IPS-15b (cell line): ENCODE data around the gene NSMF.
"Not testable (repeated sequence)": the region's sequence is repeated elsewhere in the genome, so short reads cannot be mapped to it uniquely, and the experiment has no call there.

Experiments used
- H3K27me3 ChIP-seq: one replicate; pipeline ENCODE4 v1.6.1; 2013; ENCODE audit warnings: low read length; ENCODE audit not compliant: control insufficient read depth, insufficient read depth
- H3K36me3 ChIP-seq: one replicate; pipeline ENCODE4 v1.6.1; 2013; ENCODE audit warnings: low read length; ENCODE audit not compliant: control insufficient read depth, insufficient read depth
- H3K4me1 ChIP-seq: one replicate; pipeline ENCODE4 v1.6.1; 2013; ENCODE audit warnings: mild to moderate bottlenecking, low read length; ENCODE audit not compliant: control insufficient read depth, insufficient read depth
- H3K4me3 ChIP-seq: one replicate; pipeline ENCODE4 v1.5.1; 2013; ENCODE audit warnings: low read depth, low read length
- H3K9ac ChIP-seq: one replicate; pipeline ENCODE4 v1.6.1; 2013; ENCODE audit warnings: low read depth, mild to moderate bottlenecking, low read length
- H3K9me3 ChIP-seq: one replicate; pipeline ENCODE4 v1.6.1; 2013; ENCODE audit warnings: mild to moderate bottlenecking, low read length; ENCODE audit not compliant: control insufficient read depth, insufficient read depth

Gene NSMF

DNA sequence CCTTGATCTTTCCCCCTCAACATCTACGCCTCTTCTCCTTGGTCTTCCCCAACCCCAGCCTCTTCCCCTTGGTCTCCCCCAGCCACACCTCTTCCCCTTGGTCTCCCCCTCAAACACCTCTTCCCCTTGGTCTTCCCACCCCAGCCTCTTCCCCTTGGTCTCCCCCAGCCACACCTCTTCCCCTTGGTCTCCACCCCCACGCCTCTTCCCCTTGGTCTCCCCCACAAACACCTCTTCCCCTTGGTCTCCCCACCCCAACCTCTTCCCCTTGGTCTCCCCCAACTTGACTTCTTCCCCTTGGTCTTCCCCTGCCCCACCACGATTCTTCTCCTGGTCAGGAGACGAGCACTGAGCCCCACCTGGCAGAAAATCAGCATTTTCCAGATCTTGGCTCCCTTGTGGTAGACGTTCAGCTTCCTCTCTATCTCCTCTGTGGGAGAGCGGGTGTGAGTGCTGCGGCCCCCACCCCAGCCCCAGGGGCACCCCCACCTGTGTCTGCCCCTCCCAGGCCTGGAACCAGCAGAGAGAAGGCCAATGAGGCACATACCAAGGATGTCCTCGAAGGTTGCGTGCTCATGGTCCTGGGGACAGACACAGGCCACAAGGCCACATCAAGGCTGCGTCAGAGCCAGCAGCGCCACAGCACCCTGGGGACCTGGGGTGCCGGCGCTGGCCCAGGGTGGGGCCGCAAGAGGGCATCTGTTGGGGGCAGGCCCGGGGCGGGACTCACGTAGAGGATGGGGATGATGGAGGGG lies 7.0 kb downstream of the NSMF start:
- Histone ChIP-seq H3K4me1 (no peaks in the 10 kb centered on the region), H3K4me3 (no peak overlapping the region), H3K36me3 (peaks cover 33% of the 10 kb centered on the region), H3K9me3 (no peaks in the 10 kb centered on the region), H3K27me3 (no peaks in the 10 kb centered on the region), H3K9ac (no peak overlapping the region)

DNA sequence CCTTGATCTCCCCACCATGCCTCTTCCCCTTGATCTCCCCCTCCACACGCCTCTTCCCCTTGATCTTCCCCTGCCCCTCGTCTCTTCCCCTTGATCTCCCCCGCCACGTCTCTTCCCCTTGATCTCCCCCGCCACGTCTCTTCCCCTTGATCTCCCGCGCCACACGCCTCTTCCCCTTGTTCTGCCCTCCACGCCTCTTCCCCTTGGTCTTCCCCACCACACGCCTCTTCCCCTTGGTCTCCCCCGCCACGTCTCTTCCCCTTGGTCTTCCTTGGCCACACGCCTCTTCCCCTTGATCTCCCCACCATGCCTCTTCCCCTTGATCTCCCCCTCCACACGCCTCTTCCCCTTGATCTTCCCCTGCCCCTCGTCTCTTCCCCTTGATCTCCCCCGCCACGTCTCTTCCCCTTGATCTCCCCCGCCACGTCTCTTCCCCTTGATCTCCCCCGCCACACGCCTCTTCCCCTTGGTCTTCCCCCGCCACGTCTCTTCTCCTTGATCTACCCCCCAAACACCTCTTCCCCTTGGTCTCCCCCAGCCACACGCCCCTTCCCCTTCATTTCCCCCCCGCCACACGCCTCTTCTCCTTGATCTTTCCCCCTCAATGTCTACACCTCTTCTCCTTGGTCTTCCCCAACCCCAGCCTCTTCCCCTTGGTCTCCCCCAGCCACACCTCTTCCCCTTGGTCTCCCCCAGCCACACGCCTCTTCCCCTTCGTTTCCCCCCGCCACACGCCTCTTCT lies 7.7 kb downstream of the NSMF start:
- H3K4me3 ChIP-seq, H3K27me3 ChIP-seq, H3K4me1 ChIP-seq, H3K9me3 ChIP-seq, H3K9ac ChIP-seq: not testable (repeated sequence)
- H3K36me3 ChIP-seq, result peaks cover 27% of the 10 kb centered on the region

DNA sequence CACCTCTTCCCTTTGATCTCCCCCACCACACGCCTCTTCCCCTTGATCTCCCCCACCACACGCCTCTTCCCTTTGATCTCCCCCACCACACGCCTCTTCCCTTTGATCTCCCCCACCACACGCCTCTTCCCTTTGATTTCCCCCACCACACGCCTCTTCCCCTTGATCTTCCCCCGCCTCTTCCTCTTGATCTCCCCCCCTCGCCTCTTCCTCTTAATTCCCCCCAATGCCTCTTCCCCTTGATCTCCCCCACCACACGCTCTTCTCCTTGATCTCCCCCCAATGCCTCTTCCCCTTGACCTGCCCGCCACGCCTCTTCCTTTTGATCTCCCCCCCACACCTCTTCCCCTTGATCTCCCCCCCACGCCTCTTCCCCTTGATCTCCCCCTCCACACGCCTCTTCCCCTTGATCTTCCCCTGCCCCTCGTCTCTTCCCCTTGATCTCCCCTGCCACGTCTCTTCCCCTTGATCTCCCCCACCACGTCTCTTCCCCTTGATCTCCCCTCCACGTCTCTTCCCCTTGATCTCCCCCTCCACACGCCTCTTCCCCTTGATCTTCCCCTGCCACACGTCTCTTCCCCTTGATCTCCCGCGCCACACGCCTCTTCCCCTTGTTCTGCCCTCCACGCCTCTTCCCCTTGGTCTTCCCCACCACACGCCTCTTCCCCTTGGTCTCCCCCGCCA lies 8.5 kb downstream of the NSMF start:
- H3K9ac ChIP-seq, H3K4me3 ChIP-seq, H3K27me3 ChIP-seq, H3K9me3 ChIP-seq, H3K4me1 ChIP-seq: not testable (repeated sequence)
- peaks cover 22% of the 10 kb centered on the region for H3K36me3 ChIP-seq

DNA sequence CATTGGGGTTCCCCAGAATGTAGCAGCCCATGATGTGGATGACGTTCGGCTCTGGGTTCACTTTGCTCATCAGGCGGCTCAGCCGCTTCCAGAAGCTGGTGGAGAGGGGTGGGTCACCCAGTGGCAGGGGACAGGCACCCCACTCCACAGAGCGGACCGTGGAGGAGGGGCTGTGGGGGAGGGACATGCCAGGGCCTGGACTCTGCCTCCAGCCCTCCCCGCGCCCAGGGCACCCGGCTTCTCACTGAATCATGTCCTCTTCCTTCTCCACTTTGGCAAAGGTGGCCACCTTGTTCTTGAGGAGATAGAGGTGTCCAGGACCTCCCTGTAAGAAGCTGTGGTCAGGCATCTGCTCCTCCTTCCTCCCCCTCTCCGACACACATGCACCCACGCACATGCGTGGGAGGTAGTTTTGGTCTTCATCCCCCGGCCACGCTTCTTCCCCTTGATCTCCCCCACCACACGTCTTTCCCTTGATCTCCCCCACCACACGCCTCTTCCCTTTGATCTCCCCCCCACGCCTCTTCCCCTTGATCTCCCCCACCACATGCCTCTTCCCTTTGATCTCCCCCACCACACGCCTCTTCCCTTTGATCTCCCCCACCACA lies 9.1 kb downstream of the NSMF start:
- Histone ChIP-seq H3K36me3 (peaks cover 16% of the 10 kb centered on the region), H3K4me3 (no peak overlapping the region), H3K4me1 (no peaks in the 10 kb centered on the region), H3K27me3 (no peaks in the 10 kb centered on the region), H3K9me3 (no peaks in the 10 kb centered on the region), H3K9ac (no peak overlapping the region)

DNA sequence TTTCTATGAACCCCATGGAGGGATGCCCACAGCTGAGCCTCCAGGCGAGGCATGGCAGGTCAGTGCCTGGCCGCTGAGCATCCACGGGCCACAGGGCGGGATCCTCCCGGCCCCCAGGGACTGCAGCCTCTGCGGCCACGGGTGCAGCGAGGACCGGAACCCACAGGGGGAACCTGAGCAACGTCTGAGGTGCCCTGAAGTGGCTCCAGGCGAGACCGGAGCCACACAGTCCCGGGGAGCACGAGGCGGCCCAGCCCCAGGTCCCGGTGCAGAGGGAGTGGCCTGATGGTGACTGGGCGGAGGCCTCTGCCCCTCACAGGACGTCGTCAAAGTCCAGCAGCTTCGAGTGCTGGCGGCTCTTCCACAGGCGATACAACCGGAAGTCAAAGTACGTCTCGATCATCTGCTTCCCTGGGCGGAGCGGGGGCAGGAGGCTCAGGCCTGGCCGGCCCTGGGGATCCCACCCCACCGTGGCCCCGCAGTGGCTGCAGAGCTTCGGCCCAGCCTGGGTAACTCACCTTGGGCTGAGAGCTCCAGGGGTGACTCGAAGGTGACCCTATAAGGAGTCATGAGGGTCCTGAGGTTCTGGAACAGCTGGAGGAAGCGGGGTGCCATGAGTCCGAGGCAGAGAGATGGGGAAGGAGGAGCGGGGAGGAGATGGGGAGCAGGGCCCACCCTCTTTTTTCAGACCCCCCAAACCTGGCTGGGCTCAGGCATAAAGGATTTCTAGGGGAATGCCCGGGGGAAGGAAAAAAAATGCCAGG lies 9.9 kb downstream of the NSMF start:
- H3K36me3 ChIP-seq, result peaks cover 16% of the 10 kb centered on the region
- H3K9ac ChIP-seq, result no peak overlapping the region
- no peak overlapping the region for H3K4me3 ChIP-seq
- no peaks in the 10 kb centered on the region for H3K27me3 ChIP-seq
- H3K9me3 ChIP-seq, result no peaks in the 10 kb centered on the region
- no peaks in the 10 kb centered on the region for H3K4me1 ChIP-seq

DNA sequence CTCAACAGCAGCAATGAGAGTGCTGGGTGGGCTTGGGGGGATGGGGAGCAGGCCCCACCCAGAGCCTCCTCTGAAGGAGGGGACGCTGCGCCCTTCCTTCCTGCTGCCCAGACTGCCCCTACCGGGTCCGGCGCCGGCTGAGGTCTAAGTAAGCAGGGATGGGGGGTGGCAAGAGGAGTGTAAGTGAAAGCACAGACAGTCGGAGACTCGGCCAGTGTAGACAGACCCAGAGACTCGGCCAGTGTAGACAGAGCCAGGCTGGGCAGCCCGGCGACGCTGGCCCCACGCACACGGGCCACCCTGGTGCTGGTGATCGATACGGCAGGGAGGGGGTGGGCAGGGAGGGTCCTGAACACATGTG lies 10.6 kb downstream of the NSMF start:
- no peaks in the 10 kb centered on the region for H3K4me1 ChIP-seq
- no peaks in the 10 kb centered on the region for H3K9me3 ChIP-seq
- H3K27me3 ChIP-seq, result no peaks in the 10 kb centered on the region
- no peak overlapping the region for H3K4me3 ChIP-seq
- H3K36me3 ChIP-seq, result peaks cover 16% of the 10 kb centered on the region
- no peak overlapping the region for H3K9ac ChIP-seq

DNA sequence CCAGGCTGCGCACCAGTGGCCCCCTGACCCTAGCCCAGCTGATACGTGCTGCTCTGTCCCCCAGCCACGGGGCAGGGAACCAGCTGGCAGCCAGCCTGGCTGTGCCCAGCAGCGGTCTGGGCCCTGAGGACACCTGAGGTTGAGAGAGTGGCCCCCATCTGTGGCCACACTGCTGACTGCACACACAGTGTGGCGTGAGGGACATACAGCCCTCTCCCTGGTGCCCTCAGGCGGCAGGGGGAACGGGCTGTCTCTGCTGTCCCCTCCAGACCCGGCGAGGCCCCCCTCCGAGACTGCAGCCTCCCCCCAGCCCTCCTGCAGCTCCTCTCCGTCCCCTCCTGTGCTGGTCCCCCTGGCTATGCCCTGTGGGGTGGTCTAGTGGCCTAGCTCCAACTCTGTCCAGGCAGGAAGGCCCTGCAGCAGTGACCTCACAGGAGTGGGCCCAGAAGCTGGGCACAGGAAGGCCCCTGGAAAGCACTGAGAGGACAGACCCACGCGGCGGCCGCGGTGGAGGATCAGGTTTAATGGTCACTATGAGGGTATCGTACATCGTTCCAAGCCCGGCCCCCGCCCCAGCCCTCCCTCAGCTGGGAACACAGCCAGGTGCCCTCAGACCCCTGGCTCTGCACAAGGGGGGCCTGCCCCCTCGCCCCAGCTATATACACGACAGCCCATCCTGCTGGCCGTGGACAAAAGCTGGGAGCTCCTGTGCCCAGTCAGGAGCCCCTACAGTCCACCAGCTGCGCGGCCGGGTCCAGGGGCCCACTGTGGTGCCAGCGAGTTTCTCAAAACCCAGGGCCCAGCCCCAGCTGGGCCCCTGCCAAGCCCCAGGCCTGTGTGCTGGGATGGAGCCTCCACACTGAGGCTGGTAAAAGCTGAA lies 11.2 kb downstream of the NSMF start:
- H3K9ac ChIP-seq, result no peak overlapping the region
- no peaks in the 10 kb centered on the region for H3K9me3 ChIP-seq
- no peak overlapping the region for H3K4me3 ChIP-seq
- H3K4me1 ChIP-seq, result no peaks in the 10 kb centered on the region
- H3K27me3 ChIP-seq, result no peaks in the 10 kb centered on the region
- peaks cover 15% of the 10 kb centered on the region for H3K36me3 ChIP-seq

DNA sequence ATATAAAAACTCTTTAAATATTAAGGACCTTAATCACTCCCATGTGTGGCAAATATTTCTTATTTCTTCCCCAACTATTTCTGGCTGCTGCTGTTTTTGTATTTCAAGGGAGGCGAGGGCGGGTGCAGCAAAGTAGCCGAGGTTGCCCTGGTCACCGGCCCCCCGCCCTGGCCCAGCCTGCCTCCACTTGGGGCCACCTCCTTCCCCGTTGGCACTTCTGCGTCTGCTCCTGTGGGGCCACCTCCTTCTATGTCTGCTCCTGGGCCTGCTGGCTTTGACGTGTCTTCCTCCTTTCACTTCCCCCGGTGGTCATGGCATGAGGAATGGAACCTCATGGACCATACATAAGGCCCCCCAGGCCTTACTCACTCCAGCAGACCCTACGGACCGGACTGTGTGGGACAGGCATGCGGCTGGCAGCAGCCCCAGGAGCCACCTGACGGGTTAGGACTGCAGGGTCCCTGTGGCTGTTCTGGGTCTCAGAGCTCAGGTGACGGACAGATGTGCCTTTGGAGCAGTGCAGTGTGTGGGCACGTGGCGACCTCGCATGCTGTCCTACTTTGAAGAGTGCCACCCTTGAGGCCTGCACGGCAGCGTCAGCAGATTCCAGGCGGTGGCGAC lies 12.2 kb downstream of the NSMF start:
- H3K9me3 ChIP-seq, result no peaks in the 10 kb centered on the region
- peaks cover 9% of the 10 kb centered on the region for H3K36me3 ChIP-seq
- H3K4me1 ChIP-seq, result peaks cover 3% of the 10 kb centered on the region
- no peak overlapping the region for H3K4me3 ChIP-seq
- H3K27me3 ChIP-seq, result no peaks in the 10 kb centered on the region
- H3K9ac ChIP-seq, result no peak overlapping the region

DNA sequence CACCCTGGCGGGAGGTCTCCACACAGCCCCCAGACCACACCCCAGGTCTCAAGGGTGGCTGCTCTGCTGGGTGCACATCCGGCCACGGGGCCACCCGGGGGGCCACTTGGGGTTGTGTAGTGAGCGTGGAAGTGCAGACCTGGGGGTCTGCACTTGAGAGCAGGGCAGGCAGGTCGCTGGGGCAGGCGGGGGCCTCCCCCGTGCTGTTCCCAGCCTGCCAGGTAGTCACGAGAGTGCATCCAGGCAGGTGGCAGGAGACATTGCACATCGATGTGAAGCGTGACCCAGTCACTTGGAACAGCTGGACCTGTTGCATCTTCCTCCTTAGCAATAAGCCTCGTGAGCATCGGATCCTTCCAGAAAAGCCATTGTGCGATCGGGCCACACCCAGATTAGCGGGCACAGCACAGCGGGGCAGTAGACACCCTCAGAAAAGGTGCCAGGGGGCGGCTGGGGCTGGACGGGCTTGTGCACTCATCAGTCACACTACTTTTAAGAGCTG lies 13.2 kb downstream of the NSMF start:
- peaks cover 3% of the 10 kb centered on the region for H3K4me1 ChIP-seq
- peaks cover 9% of the 10 kb centered on the region for H3K36me3 ChIP-seq
- no peak overlapping the region for H3K4me3 ChIP-seq
- H3K9ac ChIP-seq, result no peak overlapping the region
- no peaks in the 10 kb centered on the region for H3K27me3 ChIP-seq
- H3K9me3 ChIP-seq, result no peaks in the 10 kb centered on the region

DNA sequence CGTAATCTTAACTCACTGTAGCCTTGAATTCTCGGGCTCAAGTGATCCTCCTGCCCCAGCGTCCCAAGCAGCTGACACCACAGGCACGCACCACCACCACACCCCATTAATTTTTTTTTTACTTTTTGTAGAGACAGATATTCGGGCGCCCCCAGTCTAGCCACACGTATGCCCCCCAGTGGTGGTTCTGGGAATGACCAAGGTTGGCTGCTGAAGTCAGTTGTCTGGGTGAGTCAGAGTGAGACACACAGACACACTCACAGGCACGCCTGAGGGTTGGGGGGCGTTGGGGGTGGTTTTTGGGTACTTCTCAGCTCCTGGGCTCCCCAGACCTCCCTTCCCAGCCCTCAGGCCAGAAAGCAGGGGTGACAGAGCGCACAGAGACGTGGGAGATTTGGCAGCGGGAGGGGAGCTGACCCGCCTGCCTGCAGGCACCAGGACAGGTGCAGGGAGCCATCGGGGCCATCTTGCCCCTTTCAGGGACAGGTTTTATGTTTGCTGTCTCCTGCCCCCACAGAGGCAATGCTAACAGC lies 13.8 kb downstream of the NSMF start:
- Histone ChIP-seq H3K36me3 (peaks cover 9% of the 10 kb centered on the region), H3K4me3 (no peak overlapping the region), H3K27me3 (no peaks in the 10 kb centered on the region), H3K4me1 (peaks cover 3% of the 10 kb centered on the region), H3K9me3 (no peaks in the 10 kb centered on the region), H3K9ac (no peak overlapping the region)
